Mesenchymal stem cell (in vitro differentiated cells and primary cell): ENCODE data around the gene ABCD1.
"Not testable (repeated sequence)": the region's sequence is repeated elsewhere in the genome, so short reads cannot be mapped to it uniquely, and the experiment has no call there.

Experiments used
- DNase-seq: peaks from one replicate; pipeline ENCODE4 v3.0.0-alpha.2; 2013
- H2AFZ ChIP-seq: one replicate; pipeline ENCODE4 v1.6.1; 2013; ENCODE audit warnings: low read depth, mild to moderate bottlenecking, control low read depth, inconsistent platforms, low read length, moderate library complexity
- H2AK5ac ChIP-seq: 2 replicates; pipeline ENCODE4 v1.6.1; 2013; ENCODE audit warnings: low read length, moderate library complexity, mild to moderate bottlenecking, inconsistent platforms; ENCODE audit not compliant: severe bottlenecking
- H2BK120ac ChIP-seq: one replicate; pipeline ENCODE4 v1.6.1; 2013; ENCODE audit warnings: low read depth, mild to moderate bottlenecking, inconsistent platforms, low read length, moderate library complexity
- H2BK12ac ChIP-seq, 2 experiments: one replicate each; pipeline ENCODE4 v1.6.1; 2013; ENCODE audit warnings: inconsistent platforms in 2 of 2, low read length in 2 of 2, mild to moderate bottlenecking in 2 of 2, moderate library complexity in 2 of 2, control low read depth in 1 of 2
- H2BK15ac ChIP-seq: one replicate; pipeline ENCODE4 v1.6.1; 2013; ENCODE audit warnings: mild to moderate bottlenecking, low read depth, inconsistent platforms; ENCODE audit not compliant: poor library complexity, severe bottlenecking
- H2BK5ac ChIP-seq: 2 replicates; pipeline ENCODE4 v1.6.1; 2013; ENCODE audit warnings: low read depth, mild to moderate bottlenecking, low read length, control low read depth, inconsistent platforms; ENCODE audit not compliant: poor library complexity, severe bottlenecking
- H3K14ac ChIP-seq, 2 experiments: one replicate each; pipeline ENCODE4 v1.6.1; 2013; ENCODE audit warnings: inconsistent platforms in 2 of 2, low read length in 2 of 2, control low read depth in 1 of 2, mild to moderate bottlenecking in 1 of 2, moderate library complexity in 1 of 2
- H3K18ac ChIP-seq, 2 experiments: one replicate each; pipeline ENCODE4 v1.6.1; 2013; ENCODE audit warnings: inconsistent platforms in 2 of 2, low read length in 2 of 2, control low read depth in 1 of 2, low read depth in 1 of 2, mild to moderate bottlenecking in 1 of 2
- H3K23ac ChIP-seq, 2 experiments: one replicate each; pipeline ENCODE4 v1.6.1; 2013; ENCODE audit warnings: inconsistent platforms in 2 of 2, low read length in 2 of 2, mild to moderate bottlenecking in 2 of 2, moderate library complexity in 2 of 2, control low read depth in 1 of 2
- H3K27ac ChIP-seq: 2 replicates; pipeline ENCODE4 v1.5.1; 2013; ENCODE audit warnings: mild to moderate bottlenecking, moderate library complexity, low read length, control low read depth, inconsistent platforms; ENCODE audit not compliant: poor library complexity, severe bottlenecking
- H3K27me3 ChIP-seq, 2 experiments: 2 replicates each; pipeline versions ENCODE4 v1.6.1 to v1.7.0; 2013; ENCODE audit warnings: low read length in 2 of 2, mild to moderate bottlenecking in 2 of 2, moderate library complexity in 2 of 2, control low read depth in 1 of 2, inconsistent platforms in 1 of 2; ENCODE audit not compliant: control insufficient read depth in 1 of 2, insufficient read depth in 1 of 2
- H3K36me3 ChIP-seq, 2 experiments: 2 replicates each; pipeline versions ENCODE4 v1.6.1 to v1.7.0; 2013; ENCODE audit warnings: low read length in 2 of 2, control low read depth in 1 of 2, inconsistent platforms in 1 of 2, low read depth in 1 of 2, mild to moderate bottlenecking in 1 of 2; ENCODE audit not compliant: insufficient read depth in 2 of 2, control insufficient read depth in 1 of 2
- H3K4ac ChIP-seq, 2 experiments: one replicate each; pipeline ENCODE4 v1.6.1; 2013; ENCODE audit warnings: inconsistent platforms in 2 of 2, low read length in 2 of 2, mild to moderate bottlenecking in 2 of 2, moderate library complexity in 2 of 2, control low read depth in 1 of 2, low read depth in 1 of 2
- H3K4me1 ChIP-seq: 2 replicates; pipeline ENCODE4 v1.6.1; 2013; ENCODE audit warnings: low read depth, low read length, control low read depth; ENCODE audit not compliant: control insufficient read depth, insufficient read depth
- H3K4me2 ChIP-seq: 2 replicates; pipeline ENCODE4 v1.6.1; 2013; ENCODE audit warnings: low read length, mild to moderate bottlenecking, inconsistent platforms; ENCODE audit not compliant: poor library complexity, severe bottlenecking
- H3K4me3 ChIP-seq, 2 experiments: 2 replicates each; pipeline versions ENCODE4 v1.5.1 to v1.7.0; 2013; ENCODE audit warnings: low read length in 2 of 2, mild to moderate bottlenecking in 2 of 2, control low read depth in 1 of 2, low read depth in 1 of 2; ENCODE audit not compliant: insufficient read depth in 1 of 2
- H3K79me1 ChIP-seq: replicated peaks from 2 replicates; pipeline ENCODE4 v1.6.1; 2013; ENCODE audit warnings: mild to moderate bottlenecking, control low read depth, low read length, inconsistent platforms; ENCODE audit not compliant: poor library complexity, severe bottlenecking
- H3K9ac ChIP-seq: 2 replicates; pipeline ENCODE4 v1.7.0; 2013; ENCODE audit warnings: mild to moderate bottlenecking, low read length, moderate library complexity
- H3K9me3 ChIP-seq: 2 replicates; pipeline ENCODE4 v1.7.0; 2013; ENCODE audit warnings: mild to moderate bottlenecking, low read length; ENCODE audit not compliant: control insufficient read depth
- H4K8ac ChIP-seq: one replicate; pipeline ENCODE4 v1.6.1; 2013; ENCODE audit warnings: inconsistent platforms, mild to moderate bottlenecking, low read length, moderate library complexity
- H4K91ac ChIP-seq: one replicate; pipeline ENCODE4 v1.6.1; 2013; ENCODE audit warnings: mild to moderate bottlenecking, low read length, inconsistent platforms
- WGBS: methylation state at CpG from one replicate; pipeline ENCODE4 v1.1.7; 2013; ENCODE audit warnings: mixed read lengths; 5-methylcytosine and 5-hydroxymethylcytosine counted together

Gene ABCD1

DNA sequence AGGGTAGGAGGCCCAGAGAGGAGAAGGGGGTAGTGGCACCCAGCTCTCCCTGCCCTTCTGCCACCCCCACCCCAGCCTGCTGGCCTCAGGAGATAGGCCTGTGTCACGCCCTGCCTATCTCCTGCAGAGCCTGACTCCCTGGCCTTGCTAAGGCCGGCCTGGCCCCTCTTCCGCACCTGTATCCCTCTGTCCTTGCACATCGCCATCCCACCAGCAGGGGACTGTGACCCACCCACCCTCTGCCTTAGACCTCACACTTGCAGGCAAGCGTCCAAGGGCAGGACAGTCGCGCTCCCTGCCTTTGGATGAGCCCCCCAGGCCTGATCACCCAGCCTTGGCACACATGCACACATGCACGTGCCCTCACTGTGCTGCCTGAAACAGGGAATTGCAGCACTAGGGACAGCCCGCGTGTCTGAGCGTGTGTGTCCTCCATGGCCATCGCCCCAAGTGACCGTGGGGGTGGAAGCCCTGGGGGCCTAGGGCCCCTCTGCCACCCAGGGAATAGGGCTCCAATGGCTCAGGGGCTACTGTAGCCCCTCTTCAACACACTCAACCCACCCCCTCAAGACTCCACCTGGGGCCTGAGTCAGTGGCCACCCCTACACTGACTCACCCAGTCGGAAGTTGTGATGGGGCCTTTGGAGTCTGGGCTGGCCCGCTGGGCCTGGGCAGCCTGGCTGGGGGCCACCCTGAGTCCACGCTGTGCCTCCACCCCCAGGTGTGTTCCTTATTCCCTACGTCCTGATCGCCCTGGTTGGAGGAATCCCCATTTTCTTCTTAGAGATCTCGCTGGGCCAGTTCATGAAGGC is 34.8 kb upstream of the ABCD1 start:
- H3K4me3 ChIP-seq: peak overlapping the region in 1 of 2 experiments; percentile 37
- no peak for DNase-seq
- WGBS: 84% methylated on average over 19 of the region's 19 CpGs
- no peak overlapping the region for H2BK12ac ChIP-seq
- no peak overlapping the region for H2BK15ac ChIP-seq
- peaks cover 0 to 22% of the 10 kb centered on the region in 2 experiments for H3K36me3 ChIP-seq
- H3K27ac ChIP-seq: no peak overlapping the region
- H3K79me1 ChIP-seq: no peaks in the 10 kb centered on the region
- H2AFZ ChIP-seq: no peak overlapping the region
- no peak overlapping the region for H3K23ac ChIP-seq
- H4K8ac ChIP-seq: no peak overlapping the region
- H3K9ac ChIP-seq: no peak overlapping the region
- H2AK5ac ChIP-seq: no peak overlapping the region
- H2BK120ac ChIP-seq: no peak overlapping the region
- H4K91ac ChIP-seq: no peak overlapping the region
- H2BK5ac ChIP-seq: no peak overlapping the region
- no peak overlapping the region for H3K4ac ChIP-seq
- no peaks in the 10 kb centered on the region for H3K9me3 ChIP-seq
- H3K4me2 ChIP-seq: no peak overlapping the region
- H3K14ac ChIP-seq: no peak overlapping the region
- H3K18ac ChIP-seq: no peak overlapping the region
- peaks cover 16% of the 10 kb centered on the region for H3K4me1 ChIP-seq
- H3K27me3 ChIP-seq: peaks cover 11 to 16% of the 10 kb centered on the region in 2 experiments

DNA sequence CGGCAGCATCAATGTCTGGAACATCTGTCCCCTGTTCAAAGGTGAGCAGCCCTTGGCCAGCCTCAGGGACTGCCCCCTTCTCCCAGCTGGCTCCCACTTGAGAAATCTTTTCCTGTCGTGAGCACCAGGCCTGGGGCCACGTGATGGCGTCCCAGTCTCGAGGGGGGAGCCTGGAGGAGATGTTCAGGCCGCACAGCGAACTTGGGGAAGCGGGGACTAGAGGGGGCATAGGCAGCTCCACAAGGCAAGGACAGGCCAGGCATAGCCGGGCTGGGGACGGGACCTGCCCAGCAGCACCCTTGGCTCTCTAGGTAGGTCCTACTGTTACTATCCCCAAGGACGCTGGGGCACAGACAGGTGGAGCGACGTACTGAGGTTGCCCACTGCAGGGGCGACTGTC is 34.2 kb upstream of the ABCD1 start:
- Histone ChIP-seq H3K23ac (no peak overlapping the region), H3K4me1 (peaks cover 16% of the 10 kb centered on the region), H3K9me3 (no peaks in the 10 kb centered on the region), H2BK5ac (no peak overlapping the region), H3K18ac (no peak overlapping the region), H4K91ac (no peak overlapping the region), H3K14ac (no peak overlapping the region), H3K79me1 (no peaks in the 10 kb centered on the region), H3K4me3 (no peak overlapping the region), H3K9ac (no peak overlapping the region), H2BK120ac (no peak overlapping the region), H4K8ac (no peak overlapping the region), H2BK12ac (no peak overlapping the region), H3K27ac (no peak overlapping the region), H3K36me3 (peaks cover 0 to 26% of the 10 kb centered on the region in 2 experiments), H2AK5ac (no peak overlapping the region), H2AFZ (no peak overlapping the region), H2BK15ac (no peak overlapping the region), H3K27me3 (peaks cover 7 to 13% of the 10 kb centered on the region in 2 experiments), H3K4me2 (no peak overlapping the region), H3K4ac (no peak overlapping the region)
- 92% methylated on average over 7 of the region's 14 CpGs for WGBS
- DNase-seq: no peak

DNA sequence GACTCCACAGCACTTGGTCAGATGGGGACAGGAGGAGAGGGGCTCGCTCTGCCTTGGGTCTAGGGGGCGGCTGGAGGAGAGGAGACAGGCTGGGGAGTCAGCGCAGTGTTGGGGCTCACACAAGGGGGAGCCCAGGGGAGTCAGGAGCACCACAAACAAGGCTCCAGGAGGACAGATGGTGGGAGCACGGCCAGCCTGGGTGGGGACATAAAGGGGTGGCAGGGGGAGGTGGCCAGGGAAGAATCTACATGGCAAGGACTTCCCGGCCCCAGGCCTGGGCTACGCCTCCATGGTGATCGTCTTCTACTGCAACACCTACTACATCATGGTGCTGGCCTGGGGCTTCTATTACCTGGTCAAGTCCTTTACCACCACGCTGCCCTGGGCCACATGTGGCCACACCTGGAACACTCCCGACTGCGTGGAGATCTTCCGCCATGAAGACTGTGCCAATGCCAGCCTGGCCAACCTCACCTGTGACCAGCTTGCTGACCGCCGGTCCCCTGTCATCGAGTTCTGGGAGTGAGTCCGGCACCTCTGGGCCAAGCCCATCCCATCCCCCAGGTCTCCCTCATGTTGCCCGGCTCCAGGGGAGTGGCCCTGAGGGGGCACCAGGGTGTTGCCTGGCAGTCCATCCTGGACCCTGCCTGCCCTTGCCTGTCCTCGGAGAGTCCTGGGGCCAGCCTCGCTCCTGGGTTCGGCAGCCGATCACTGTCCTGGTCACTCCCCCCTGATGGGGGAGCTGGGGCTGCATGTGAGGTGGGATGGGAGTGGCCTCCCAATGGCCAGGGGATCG is 33.4 kb upstream of the ABCD1 start:
- H3K23ac ChIP-seq, H3K4me3 ChIP-seq, H3K27me3 ChIP-seq, H3K4ac ChIP-seq, H3K14ac ChIP-seq, H2BK15ac ChIP-seq, H3K9me3 ChIP-seq, H3K79me1 ChIP-seq, H3K4me2 ChIP-seq, H2BK120ac ChIP-seq, H3K27ac ChIP-seq, H2AK5ac ChIP-seq, H3K18ac ChIP-seq, H3K9ac ChIP-seq, H2BK5ac ChIP-seq, H4K91ac ChIP-seq, H2AFZ ChIP-seq, DNase-seq, H4K8ac ChIP-seq, H2BK12ac ChIP-seq: not testable (repeated sequence)
- Histone ChIP-seq H3K4me1 (peaks cover 16% of the 10 kb centered on the region), H3K36me3 (peaks cover 2 to 32% of the 10 kb centered on the region in 2 experiments)
- WGBS: 100% methylated on average over 12 of the region's 21 CpGs

DNA sequence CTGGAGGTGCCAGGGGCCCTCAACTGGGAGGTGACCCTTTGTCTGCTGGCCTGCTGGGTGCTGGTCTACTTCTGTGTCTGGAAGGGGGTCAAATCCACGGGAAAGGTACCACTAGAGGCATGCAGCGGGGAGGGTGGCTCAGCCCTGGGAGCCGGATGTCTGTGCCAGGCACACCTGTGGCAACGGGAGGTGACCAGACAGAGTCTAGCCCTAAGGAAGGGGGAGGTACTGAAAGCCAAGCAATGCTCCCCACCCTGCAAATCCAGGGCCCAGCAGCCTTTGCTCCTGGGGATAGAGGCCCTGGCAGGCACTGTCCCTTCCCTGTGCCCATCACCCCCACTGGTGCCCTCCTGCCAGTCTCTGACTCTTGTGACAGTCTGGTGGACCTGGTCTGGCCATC is 32.7 kb upstream of the ABCD1 start:
- no peak overlapping the region for H3K18ac ChIP-seq
- H3K4ac ChIP-seq: no peak overlapping the region
- 100% methylated on average over 1 of the region's 4 CpGs for WGBS

More for the DNA sequence above, 32.7 kb upstream of the ABCD1 start:
- no peak overlapping the region for H3K14ac ChIP-seq
- no peak overlapping the region for H3K4me2 ChIP-seq
- no peak overlapping the region for H3K9ac ChIP-seq
- no peak for DNase-seq
- H2AFZ ChIP-seq: no peak overlapping the region
- no peak overlapping the region for H3K4me3 ChIP-seq
- H3K36me3 ChIP-seq: peaks cover 2 to 39% of the 10 kb centered on the region in 2 experiments
- no peak overlapping the region for H2BK15ac ChIP-seq
- no peak overlapping the region for H2BK120ac ChIP-seq
- no peak overlapping the region for H2AK5ac ChIP-seq
- no peaks in the 10 kb centered on the region for H3K79me1 ChIP-seq
- H3K27ac ChIP-seq: no peak overlapping the region
- H2BK5ac ChIP-seq: no peak overlapping the region
- no peak overlapping the region for H2BK12ac ChIP-seq
- H4K8ac ChIP-seq: no peak overlapping the region
- H4K91ac ChIP-seq: no peak overlapping the region
- no peaks in the 10 kb centered on the region for H3K27me3 ChIP-seq
- no peak overlapping the region for H3K23ac ChIP-seq
- peaks cover 16% of the 10 kb centered on the region for H3K4me1 ChIP-seq
- no peaks in the 10 kb centered on the region for H3K9me3 ChIP-seq
